ENCODE measurements around the gene PSENEN.

PSENEN gene

GRCh38 chr19:35790981-35791813 lies 45.7 kb downstream of the PSENEN start:
- TF ChIP-seq SIN3A (IDR thresholded peaks at IDR 0.05; ENCODE audit: borderline replicate concordance, insufficient read depth, low read length) = no peak
- no peak for TF ChIP-seq TAF1 (IDR thresholded peaks at IDR 0.05; ENCODE audit: borderline replicate concordance, insufficient read depth, low read length)
- no peak for TF ChIP-seq POLR2AphosphoS5 (IDR thresholded peaks at IDR 0.05; ENCODE audit: low read depth, low read length)
- TF ChIP-seq FOXP2 (optimal IDR thresholded peaks at IDR 0.05; ENCODE audit: borderline replicate concordance, extremely low read depth, extremely low read length, insufficient read depth) = no peak
- TF ChIP-seq REST (IDR thresholded peaks at IDR 0.05; ENCODE audit: insufficient read depth in 1 of 2, low read depth in 2 of 2, low read length in 2 of 2) = no peak

- no peak for TF ChIP-seq FOXP2 (optimal IDR thresholded peaks at IDR 0.05; ENCODE audit: borderline replicate concordance, extremely low read depth, extremely low read length, insufficient read depth)
- no peak for TF ChIP-seq SIN3A (IDR thresholded peaks at IDR 0.05; ENCODE audit: borderline replicate concordance, insufficient read depth, low read length)
- no peak for TF ChIP-seq REST (IDR thresholded peaks at IDR 0.05; ENCODE audit: insufficient read depth in 1 of 2, low read depth in 2 of 2, low read length in 2 of 2)
- no peak for TF ChIP-seq TAF1 (IDR thresholded peaks at IDR 0.05; ENCODE audit: borderline replicate concordance, insufficient read depth, low read length)
- no peak for TF ChIP-seq POLR2AphosphoS5 (IDR thresholded peaks at IDR 0.05; ENCODE audit: low read depth, low read length)
These were observed 46.4 kb downstream of the PSENEN start for GRCh38 chr19:35791814-35792279.

- no peak for TF ChIP-seq REST (IDR thresholded peaks at IDR 0.05; ENCODE audit: insufficient read depth in 1 of 2, low read depth in 2 of 2, low read length in 2 of 2)
- no peak for TF ChIP-seq FOXP2 (optimal IDR thresholded peaks at IDR 0.05; ENCODE audit: borderline replicate concordance, extremely low read depth, extremely low read length, insufficient read depth)
- no peak for TF ChIP-seq SIN3A (IDR thresholded peaks at IDR 0.05; ENCODE audit: borderline replicate concordance, insufficient read depth, low read length)
- TF ChIP-seq TAF1 (IDR thresholded peaks at IDR 0.05; ENCODE audit: borderline replicate concordance, insufficient read depth, low read length) = no peak
- TF ChIP-seq POLR2AphosphoS5 (IDR thresholded peaks at IDR 0.05; ENCODE audit: low read depth, low read length) = no peak
These were observed 46.9 kb downstream of the PSENEN start for GRCh38 chr19:35792312-35792711.

- no peak for TF ChIP-seq POLR2AphosphoS5 (IDR thresholded peaks at IDR 0.05; ENCODE audit: low read depth, low read length)
- no peak for TF ChIP-seq REST (IDR thresholded peaks at IDR 0.05; ENCODE audit: insufficient read depth in 1 of 2, low read depth in 2 of 2, low read length in 2 of 2)
These were observed 47.4 kb downstream of the PSENEN start for GRCh38 chr19:35792888-35793287.
